GM21576 (cell line): Measurements from ENCODE around the gene FBXW7.

Experiments
- ATAC-seq: cut with Tn5 transposase; IDR thresholded peaks from one replicate; pipeline ENCODE4 v1.9.1; 2021; ENCODE audit warnings: mild to moderate bottlenecking, moderate library complexity; ENCODE audit not compliant: unreplicated experiment

FBXW7 gene

DNA sequence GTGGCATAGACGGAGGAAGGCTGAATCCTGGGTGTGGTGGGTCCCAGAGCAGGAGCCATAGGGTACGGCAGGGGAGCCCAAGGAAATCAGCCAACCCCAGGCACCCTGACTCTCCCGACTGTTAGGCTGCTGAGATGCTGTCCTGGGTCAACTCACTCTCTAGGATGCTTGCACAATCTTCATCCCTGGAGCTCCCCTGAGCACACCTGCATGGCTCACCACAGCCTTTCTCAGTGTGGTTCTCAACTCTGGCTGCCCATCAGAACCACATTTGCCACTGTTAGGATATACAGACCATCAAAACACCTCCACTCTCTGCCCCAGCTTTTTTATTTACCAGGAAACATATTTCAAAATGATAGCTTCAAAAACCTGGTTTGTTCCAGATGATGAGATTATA lies 236.3 kb downstream of the FBXW7 start:
- no peak for ATAC-seq

DNA sequence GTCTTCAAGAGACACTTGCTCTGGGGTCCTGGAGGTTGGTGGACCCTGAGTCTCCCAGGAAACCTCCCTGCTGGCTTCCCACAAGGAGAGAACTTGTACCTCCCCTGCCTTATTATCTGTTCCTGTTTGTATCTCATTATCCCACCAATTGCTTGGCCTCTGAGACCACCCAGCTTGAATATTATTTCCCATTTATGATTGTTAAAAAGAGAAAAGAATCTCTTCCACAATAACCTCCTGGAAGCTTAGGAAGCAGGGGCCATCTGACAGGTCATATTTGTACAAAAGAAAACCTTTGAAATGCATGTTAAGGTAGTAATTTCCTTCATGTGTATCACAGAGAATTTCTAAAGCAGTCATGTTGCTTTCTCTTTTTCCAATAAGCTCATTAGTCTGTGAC lies 239.5 kb downstream of the FBXW7 start:
- ATAC-seq: no peak

DNA sequence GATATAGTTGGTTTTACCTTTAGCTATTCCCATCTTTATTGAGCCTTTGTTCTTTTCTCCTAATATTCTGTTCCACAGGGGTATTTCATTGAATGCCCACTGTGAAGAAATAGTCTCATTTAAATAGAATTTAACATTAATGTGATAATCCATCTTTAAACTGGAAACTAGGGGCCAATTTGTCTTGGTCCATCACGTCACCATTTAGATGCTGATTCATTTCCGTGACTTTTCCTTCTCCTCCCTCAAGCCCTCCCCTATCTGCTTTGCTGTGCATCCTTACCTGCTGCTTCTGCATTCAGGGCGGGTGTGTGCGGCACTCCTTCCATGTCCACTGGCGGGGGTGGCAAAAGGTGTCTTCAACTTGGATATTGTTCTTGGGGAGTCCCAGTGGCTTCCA lies 241.1 kb downstream of the FBXW7 start:
- ATAC-seq: no peak

DNA sequence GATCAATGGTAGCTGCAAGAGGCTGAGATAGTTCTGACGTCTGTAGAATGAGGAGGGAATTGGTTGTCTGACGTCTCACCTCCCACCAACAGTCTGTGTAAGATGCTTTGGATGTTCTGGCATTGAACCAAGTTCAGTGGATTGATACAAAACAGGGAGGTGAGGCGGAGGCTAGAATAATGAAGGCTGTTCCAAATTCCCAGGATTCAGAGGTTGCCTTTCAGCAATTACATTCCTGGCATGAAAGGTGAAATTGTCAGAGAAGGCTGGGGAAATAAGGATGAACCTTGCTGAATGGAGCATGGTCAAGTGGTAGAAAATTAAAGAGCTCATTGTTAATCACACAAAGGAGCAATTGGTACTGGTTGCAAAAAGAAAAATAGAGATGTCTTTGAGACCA lies 241.6 kb downstream of the FBXW7 start:
- ATAC-seq: no peak

DNA sequence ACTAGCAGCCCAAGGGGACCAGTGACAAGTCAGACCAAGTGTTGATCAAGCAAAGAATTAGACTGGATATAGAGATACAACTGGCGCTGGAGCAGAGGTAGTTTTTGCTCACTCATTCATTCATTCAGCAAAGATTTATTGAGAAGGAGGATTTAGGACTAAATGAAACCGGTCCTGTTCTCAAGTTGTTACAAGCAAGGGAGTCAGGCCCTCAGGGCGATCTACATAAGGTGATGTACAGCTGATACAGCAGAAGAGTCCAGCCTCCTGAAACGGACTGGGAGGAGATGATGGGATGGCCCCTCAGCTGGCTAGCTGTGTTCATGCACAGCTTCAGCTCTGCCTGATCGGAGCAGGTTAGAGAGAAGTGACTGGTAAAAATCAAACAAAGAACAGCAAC lies 242.4 kb downstream of the FBXW7 start:
- ATAC-seq: no peak

DNA sequence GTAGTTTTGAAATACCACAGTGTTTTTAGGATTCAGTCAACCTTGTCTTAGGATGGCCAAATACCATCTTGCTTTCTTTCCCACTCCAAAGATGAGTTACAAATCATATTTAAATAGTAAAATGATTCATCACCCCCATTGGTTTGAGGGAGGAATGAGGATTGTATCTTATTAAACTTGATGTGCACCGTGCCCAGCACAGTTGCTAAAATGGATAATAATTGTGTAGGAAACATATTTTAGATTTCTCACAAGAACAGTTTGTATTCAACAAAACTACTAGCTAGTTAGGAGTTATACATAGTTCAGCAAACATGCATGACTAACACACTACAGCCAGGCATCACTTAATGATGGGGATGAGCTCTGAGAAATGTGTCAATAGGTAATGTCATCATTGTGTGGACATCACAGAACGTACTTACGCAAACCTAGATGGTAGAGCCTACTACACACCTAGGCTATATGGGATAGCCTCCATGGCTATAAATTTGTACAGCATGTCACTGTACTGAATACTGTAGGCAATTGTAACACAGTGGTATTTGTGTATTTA lies 245.4 kb downstream of the FBXW7 start:
- no peak for ATAC-seq

DNA sequence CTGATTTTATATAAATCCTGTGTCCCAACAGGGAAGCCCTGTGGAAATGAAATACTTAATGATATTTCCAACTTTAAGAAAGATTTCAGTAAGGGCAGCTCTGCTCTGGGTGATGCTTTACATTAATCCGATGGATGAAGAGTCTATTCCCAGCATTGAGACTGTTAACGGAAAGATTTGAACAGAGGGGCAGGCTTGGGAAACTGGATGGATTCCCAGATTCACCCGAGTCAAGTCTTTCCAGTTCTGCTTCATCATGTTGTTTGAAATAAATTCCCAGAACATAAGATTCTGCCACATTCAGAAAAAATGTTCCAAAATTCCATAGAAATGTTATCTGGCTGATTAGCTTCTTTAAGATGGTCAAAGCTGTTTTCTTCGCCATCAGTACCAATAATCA lies 246.0 kb downstream of the FBXW7 start:
- no peak for ATAC-seq

DNA sequence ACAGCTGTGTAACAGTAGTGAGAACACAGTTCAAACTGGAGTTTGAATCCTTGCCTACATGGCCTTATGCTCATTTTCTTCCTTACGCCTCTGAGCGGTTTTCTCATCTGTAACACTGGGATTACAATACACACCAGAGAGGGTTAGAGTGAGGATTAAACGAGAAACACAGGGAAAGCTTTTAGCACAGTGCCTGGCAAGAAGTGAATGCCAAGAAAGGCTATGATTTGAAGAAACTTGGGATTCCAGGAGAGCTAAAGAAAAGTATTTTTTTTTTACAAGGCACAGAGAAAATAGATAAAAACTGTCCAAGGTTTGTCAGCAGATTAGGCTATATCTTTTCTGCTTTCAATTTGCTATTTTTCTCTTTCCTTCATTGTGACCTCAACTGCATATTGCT lies 246.4 kb downstream of the FBXW7 start:
- ATAC-seq: no peak

DNA sequence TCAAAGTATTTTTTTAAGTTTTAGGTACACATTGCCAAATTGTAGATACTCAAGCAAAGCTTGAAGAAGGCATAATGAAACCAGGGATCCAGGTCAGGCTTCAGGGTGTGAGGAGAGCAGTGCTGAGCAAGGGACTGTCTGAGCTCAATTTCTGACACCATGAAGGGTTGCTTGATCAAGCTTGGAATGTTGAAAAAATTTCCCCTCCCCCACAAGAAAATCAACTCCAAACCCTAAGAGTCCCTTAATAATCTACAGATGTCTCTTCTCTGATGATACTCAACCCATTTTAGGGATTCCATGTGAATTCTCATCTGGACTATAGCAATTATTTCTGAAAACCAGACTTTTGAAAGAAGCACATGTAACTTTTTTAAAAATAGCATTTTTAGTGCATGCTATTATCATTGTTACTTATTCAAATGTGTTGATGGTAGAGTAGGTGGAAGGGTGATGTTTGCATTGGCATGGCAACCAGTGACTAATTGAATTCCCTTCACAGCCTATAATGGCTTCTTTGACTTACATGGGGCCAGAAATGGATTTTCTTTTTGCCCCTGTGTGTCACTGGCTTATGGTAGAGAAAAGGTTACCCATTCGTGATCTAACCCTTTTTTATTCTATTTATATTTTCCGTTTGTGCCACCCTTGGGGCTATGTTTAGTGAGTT lies 252.0 kb downstream of the FBXW7 start:
- ATAC-seq: no peak

DNA sequence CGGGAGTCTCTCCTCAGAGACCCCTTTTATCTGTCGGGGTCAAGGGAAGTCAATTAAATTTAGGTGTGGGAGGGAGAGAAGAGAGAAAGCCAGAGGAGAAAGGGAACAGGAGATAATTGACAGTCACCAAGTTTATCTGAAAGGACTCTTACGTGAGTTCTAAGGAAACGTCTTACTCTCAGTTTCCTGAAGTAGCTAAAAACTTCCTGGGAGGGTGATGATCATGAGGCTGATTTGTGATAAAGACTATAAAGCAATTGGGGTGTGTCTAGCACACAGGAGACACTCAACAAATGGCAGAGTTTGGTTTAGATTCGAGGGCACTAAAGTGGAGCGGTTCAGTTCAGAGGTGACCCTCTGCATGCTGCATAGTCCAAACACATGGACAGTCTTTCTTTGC lies 254.1 kb downstream of the FBXW7 start:
- no peak for ATAC-seq

DNA sequence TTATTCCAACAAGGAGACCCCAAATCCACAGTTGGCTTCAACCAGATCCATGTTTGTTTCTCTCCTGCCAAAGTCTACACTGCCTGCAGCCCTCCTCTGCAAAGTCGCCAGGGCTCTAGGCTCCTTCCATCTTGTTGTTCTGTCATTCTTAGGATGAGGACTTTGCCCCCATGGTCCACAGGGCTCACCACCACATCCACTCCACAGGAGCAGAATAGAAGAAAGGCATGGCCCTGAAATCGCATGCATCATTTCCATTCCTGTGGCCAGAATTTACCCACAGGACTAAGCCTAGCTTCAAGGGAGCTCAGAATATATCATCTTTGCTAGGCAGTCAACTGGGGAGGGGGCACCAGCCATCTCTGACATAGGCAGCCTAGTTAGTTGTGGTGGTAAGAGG lies 254.7 kb downstream of the FBXW7 start:
- no peak for ATAC-seq

DNA sequence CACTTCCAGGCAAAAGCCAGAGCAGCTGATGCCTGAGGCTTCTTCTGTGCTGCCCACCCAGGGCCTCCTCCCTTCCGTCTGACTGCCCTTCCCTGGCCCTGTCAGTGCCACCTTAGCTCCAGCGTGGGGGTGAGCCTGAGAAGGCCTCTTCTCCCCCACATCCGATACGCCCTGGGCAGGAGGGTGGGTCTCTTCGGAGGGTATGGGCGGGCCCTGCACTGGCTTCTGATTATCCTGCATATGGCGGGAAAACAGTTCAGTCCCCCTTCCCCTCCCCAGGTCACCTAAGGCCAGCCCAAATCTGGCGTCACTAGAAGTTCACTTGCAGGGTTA lies 256.7 kb downstream of the FBXW7 start:
- ATAC-seq: no peak

DNA sequence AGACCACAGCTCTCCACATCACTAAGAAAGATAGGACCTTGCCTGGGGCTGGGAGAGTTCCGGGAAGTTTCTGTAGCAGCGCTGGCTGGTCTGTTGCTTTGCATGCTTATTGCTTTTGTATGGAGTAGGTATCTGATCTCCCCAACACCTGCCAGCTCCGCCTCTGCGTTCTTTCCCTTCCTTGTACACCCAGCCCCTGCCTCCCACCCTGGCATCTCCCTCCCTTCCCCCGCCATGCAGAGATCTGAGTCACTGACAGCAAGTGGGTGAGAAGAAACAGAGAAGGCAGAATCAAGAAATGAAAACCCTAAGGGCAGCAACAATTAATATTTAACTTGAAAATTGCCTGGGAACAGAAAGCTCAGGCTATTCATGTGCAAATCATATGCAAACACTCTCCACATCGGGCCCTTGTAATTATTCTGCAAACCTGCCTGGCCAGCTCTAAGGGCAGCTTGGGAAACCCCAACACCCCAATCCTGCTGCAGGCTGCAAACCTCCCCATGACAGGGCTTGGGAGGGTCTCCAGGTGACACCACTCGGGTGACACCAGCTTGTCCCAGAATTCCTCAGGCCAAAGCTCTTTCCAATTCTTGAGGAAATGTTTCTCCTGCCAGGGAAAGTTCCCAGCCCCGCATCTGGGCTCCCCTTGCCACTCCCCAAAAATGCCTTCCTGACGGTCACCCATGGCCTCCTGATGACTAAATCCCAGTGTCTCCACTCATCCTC lies 257.2 kb downstream of the FBXW7 start:
- ATAC-seq: peak; percentile 51

DNA sequence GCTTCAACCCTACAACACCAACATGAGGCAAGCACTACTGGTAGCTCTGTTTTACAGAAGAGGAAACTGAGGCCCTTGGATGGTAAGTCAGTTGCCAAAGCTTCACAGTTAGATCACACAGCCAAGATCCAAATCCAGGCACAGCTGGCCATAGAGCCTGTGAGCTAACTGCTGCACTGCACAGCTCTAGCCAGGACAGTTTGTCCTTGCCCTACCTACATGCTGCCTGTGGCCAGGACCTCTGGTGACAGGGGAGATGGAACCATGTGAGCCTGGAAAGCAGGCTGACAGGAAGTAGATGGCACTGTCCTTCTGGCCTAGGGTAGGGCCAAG lies 257.8 kb downstream of the FBXW7 start:
- peak; percentile 15 for ATAC-seq

DNA sequence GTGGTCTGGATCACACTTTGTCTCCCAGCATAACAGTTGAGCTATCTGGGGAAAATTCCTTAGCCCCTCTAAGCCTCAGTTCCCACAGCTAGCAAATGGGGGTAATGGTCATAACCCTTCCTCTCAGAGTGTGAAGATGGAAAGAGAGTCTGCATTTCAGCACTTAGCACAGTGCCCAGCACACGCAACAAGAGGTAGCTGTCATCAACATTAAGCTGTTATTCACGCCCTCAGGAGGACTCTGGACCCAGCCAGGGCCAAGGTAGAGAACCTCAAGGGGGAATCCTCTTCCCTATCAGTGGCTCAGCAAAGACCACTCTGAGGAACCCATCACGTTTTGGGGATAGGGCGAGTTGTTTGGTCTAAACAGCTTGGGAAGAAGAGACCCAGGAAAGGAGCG lies 258.6 kb downstream of the FBXW7 start:
- no peak for ATAC-seq

DNA sequence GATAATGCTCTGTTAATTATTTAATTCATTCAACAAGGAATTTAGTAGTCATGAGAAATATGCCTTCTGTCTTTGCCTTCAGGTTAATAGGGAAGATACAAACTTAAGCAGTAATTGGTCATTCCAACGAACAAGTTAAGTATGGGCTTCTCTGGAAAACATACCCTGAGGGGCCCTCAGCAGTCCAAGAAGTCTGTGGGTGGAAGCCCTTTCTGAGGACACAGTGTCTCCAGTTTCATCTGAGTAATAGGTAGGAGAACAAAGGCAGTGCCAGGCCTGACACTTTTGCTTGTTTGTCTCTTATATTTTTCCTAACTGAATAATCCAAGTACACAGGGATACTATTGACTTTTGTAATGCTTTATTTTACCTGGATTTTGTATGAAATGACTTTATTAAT lies 262.5 kb downstream of the FBXW7 start:
- ATAC-seq: no peak
